ENCODE results near the gene EFCAB6.

EFCAB6 gene

GRCh38 chr22:43534916-43535315, 277.2 kb downstream of the EFCAB6 start:
- no peak for DNase-seq (ENCODE audit: low read depth in 2 of 3, low spot score in 1 of 3)

GRCh38 chr22:43533656-43534428, 278.3 kb downstream of the EFCAB6 start:
- no peak for DNase-seq (ENCODE audit: low read depth in 2 of 3, low spot score in 1 of 3)

- no peak for DNase-seq (ENCODE audit: low read depth in 2 of 3, low spot score in 1 of 3)
Measured at GRCh38 chr22:43533156-43533530, 279.0 kb downstream of the EFCAB6 start.

GRCh38 chr22:43532301-43533155, 279.6 kb downstream of the EFCAB6 start:
- no peak for DNase-seq (ENCODE audit: low read depth in 2 of 3, low spot score in 1 of 3)

GRCh38 chr22:43531651-43532050, 280.5 kb downstream of the EFCAB6 start:
- no peak for DNase-seq (ENCODE audit: low read depth in 2 of 3, low spot score in 1 of 3)

- no peak for DNase-seq (ENCODE audit: low read depth in 2 of 3, low spot score in 1 of 3)
Measured at GRCh38 chr22:43530349-43531201, 281.5 kb downstream of the EFCAB6 start.

GRCh38 chr22:43529934-43530333, 282.2 kb downstream of the EFCAB6 start:
- DNase-seq (ENCODE audit: low read depth in 2 of 3, low spot score in 1 of 3): no peak

GRCh38 chr22:43529461-43529860, 282.6 kb downstream of the EFCAB6 start:
- DNase-seq (ENCODE audit: low read depth in 2 of 3, low spot score in 1 of 3): no peak

- no peak for DNase-seq (ENCODE audit: low read depth in 2 of 3, low spot score in 1 of 3)
Measured at GRCh38 chr22:43528601-43529360, 283.3 kb downstream of the EFCAB6 start.

GRCh38 chr22:43526946-43527345, 285.2 kb downstream of the EFCAB6 start:
- DNase-seq (ENCODE audit: low read depth in 2 of 3, low spot score in 1 of 3): no peak

- no peak for DNase-seq (ENCODE audit: low read depth in 2 of 3, low spot score in 1 of 3)
Measured at GRCh38 chr22:43526117-43526655, 285.9 kb downstream of the EFCAB6 start.

GRCh38 chr22:43521716-43522115, 290.4 kb downstream of the EFCAB6 start:
- DNase-seq (ENCODE audit: low read depth in 2 of 3, low spot score in 1 of 3): no peak

- DNase-seq (ENCODE audit: low read depth in 2 of 3, low spot score in 1 of 3): peak in 1 of 3 donors; percentile 14
Measured at GRCh38 chr22:43520632-43521039, 291.5 kb downstream of the EFCAB6 start.

- no peak for DNase-seq (ENCODE audit: low read depth in 2 of 3, low spot score in 1 of 3)
Measured at GRCh38 chr22:43516996-43517635, 295.0 kb downstream of the EFCAB6 start.

- DNase-seq (ENCODE audit: low read depth in 2 of 3, low spot score in 1 of 3): no peak
Measured at GRCh38 chr22:43516386-43516785, 295.7 kb downstream of the EFCAB6 start.

GRCh38 chr22:43515902-43516301, 296.2 kb downstream of the EFCAB6 start:
- DNase-seq (ENCODE audit: low read depth in 2 of 3, low spot score in 1 of 3): no peak

- DNase-seq (ENCODE audit: low read depth in 2 of 3, low spot score in 1 of 3): no peak
Measured at GRCh38 chr22:43515411-43515810, 296.7 kb downstream of the EFCAB6 start.

- DNase-seq (ENCODE audit: low read depth in 2 of 3, low spot score in 1 of 3): no peak
Measured at GRCh38 chr22:43514476-43515157, 297.5 kb downstream of the EFCAB6 start.

GRCh38 chr22:43512279-43512678, 299.8 kb downstream of the EFCAB6 start:
- no peak for DNase-seq (ENCODE audit: low read depth in 2 of 3, low spot score in 1 of 3)
